PC-3 (cell line): ENCODE measurements around the gene THOC2.

ENCODE experiments used
- CTCF ChIP-seq: fragments of 300-600 bp; sonication (generic); conservative IDR thresholded peaks from 2 replicates; pipeline ENCODE4 v1.5.1; 2017; ENCODE audit warnings: antibody characterized with exemption, low read depth, mild to moderate bottlenecking, low read length
- EZH2 ChIP-seq: fragments of 300-600 bp; sonication (generic); IDR thresholded peaks from one replicate; pipeline ENCODE4 v1.6.1; 2017; ENCODE audit warnings: antibody characterized with exemption, mild to moderate bottlenecking, low read length; ENCODE audit not compliant: unreplicated experiment
- EZH2phosphoT487 ChIP-seq: fragments of 300-600 bp; sonication (generic); IDR thresholded peaks from 2 replicates; pipeline ENCODE4 v1.6.1; 2018; ENCODE audit warnings: mild to moderate bottlenecking, antibody characterized with exemption, low read length, borderline replicate concordance

GRCh38 chrX:123732670-123733363 is at the start of gene THOC2:
- TF ChIP-seq CTCF (peak; percentile 30; the same call in 1 of the 2 replicates), EZH2phosphoT487 (no peak), EZH2 (no peak)
